NCI-H146 (cell line): ENCODE data around the gene ASTN1.

Experiments used
- DNase-seq: peaks from one replicate; lab custom pipeline; 2025; lab: John Stamatoyannopoulos, UW

Gene ASTN1

DNA sequence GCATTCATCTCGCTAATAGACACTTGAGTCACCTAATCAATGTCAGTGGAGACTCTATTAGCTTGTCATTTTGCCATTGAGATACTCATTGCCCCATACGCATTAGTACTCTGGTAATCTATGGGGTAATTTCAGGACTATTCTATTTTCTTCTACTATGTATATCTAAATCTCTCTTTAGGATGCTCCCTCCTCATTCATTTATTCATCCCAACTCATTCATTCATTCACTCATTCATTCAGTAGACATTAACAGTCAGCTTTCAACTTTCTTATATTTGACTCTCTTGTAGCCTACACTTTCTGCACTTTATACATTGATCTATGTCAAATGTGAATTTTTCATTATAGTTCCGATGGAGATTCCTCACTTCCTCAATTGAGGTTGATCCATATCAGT lies 170.9 kb downstream of the ASTN1 start:
- no peak for DNase-seq

DNA sequence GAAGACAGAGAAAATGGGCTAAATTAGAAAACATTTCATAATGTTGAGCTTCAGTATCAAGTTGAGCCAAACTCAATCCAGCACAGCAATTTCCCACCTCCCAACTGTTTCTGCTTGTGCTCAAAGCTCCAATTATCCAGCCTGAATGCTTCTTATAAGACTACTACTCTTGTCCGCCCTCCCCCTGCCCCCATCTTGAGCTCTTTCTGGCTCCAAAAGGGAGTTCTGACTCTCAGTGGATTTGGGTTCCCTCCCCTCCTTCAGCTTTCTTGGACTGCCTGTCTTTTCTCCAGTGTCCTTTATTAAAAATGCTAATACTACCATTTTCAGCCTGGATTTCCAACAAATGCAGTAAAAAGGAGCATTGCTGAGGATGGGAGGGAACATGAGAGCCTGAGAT lies 174.8 kb downstream of the ASTN1 start:
- no peak for DNase-seq

DNA sequence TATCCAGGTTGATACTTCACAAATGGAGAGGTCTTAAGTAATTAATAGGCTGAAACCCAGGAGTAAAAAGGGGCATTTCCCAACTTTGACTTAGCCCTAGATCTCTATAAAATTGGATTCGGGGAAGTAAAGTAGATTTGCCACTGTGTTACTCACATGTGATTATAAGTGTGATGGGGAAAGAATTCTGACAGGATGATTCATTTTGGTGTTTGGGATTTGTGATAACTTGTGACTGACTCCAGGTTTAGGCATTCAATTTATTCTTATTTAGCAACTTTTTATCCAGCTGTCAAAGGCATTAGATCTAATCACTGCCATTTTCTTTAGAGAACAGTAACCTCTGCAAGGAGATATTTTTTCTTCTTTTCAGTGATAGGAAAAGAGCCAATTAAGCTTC lies 175.5 kb downstream of the ASTN1 start:
- DNase-seq, result no peak

DNA sequence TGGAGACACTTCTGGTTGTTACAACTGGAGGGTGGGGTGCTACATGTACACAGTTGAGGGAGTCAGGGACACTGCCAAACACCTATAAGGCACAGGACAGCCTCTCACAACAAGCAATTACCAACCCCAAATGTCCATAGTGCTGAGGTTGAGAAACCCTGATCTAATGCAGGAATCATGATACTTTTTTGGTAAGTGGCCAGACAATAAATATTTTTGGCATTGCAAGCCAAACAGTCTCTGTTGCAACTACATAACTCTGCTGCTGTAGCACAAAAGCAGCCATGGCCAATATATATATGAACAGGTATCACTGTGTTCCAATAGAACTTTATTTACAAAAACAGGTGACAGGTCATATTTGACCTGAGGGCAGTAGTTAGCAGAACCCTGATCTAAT lies 177.5 kb downstream of the ASTN1 start:
- DNase-seq, result no peak

DNA sequence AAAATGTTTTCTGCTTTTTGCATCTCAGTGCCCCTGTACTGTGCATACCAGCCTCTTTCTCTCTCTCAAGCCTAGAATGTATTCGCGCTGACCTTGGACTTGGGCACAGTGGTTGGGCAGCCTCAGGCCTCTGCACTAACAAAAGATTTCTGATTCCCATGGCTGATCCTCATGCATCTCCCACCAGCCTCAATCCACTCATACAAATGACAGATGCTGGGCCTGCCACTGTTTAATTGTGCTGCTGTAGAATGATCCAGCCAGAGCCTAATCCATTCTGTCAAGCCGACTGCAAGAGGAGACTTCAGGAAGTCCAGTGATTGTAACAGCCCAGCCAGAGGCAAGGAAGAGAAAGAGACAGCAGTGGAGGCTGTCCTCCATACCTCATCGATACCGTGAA lies 180.8 kb downstream of the ASTN1 start:
- no peak for DNase-seq

DNA sequence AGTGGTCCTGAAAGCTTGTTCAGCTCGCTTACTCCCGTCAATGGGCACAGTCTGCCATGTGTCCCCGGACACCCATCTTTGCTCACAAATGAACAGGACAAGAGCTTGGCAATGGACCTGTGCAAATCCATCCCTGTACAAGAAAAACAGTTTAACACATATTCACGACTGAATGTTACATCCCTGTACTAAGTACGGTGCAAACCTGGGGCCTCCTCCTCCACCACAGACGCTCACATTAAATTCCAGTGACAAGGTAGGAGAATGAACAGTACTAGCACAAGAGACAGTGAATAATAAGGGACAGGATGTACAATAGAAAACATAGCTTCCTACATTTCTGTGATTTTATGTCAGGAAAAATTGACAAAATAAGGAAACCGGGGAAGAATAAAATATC lies 187.7 kb downstream of the ASTN1 start:
- no peak for DNase-seq

DNA sequence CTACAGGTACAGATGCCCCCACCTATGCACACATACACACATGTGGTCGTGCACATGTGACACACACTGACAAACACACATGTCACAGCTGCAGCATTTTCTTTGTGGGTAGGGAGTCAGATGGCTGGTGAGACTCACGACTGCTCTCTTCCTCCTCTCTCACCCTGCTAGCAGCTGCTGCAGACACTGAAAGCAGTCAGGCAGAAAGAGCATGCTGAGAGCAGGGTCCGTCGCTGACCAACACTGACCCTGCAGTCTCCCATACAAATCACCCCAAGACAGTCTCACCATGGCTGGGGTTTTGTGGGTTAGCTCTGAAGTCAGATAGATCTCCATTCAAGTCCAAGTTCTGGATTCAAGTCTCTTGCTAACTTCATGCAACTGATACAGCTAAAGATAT lies 188.3 kb downstream of the ASTN1 start:
- no peak for DNase-seq

DNA sequence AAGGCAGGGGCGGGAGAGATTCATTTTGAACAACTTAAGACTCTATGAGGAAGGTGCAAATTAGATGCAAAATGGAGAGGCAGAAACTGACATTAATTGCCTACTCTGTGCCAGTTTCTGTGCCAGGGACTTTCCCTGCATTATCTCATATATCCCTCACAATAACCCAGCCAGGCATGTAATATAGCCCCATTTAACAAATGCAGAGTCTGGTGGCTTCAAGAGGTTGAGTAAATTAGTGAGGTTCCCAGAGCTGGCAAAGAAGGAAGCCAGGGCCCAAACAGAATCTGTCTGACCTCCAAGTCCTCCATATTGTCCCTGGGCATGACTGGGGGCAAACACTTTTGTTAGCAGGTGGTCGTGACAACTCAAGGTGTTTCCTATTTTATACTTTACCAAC lies 199.8 kb downstream of the ASTN1 start:
- DNase-seq, result no peak

DNA sequence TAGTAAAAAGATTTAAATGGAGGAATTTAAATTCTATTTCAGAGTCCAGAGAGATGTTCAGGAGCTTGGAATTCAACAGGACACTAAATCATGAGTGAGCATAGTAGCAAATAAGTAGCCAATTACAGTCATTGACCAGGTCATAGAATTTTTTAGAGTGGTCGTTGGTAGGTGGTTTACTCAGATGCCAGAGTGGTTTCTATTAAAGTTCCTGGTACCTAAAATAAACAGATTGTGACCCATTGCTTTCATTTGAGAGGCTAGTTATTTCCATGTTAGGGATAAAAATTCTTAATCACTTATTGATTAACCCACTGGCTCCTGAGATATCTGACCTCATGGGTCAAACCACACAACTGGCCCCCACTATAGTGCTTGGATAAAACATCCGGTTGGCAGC lies 201.3 kb downstream of the ASTN1 start:
- DNase-seq, result no peak

DNA sequence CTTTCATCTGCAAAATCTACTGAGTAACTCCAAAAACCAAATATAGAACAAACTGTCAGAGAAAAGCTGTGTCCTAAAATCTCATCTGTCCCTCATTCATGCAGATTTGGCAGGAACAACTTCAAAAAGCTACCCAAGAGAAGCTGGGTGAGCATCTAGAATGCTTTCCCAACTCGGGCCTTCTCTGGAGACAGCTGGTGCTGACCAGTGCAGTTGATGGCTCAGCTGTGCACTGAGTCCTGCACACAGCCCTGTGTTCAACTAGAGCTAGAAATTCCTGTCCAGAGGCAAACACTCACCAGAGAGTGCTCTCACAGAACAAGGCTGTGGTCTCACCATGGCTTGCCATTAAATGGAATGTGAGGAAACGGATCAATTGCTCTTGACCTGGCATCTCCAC lies 202.8 kb downstream of the ASTN1 start:
- DNase-seq, result no peak

DNA sequence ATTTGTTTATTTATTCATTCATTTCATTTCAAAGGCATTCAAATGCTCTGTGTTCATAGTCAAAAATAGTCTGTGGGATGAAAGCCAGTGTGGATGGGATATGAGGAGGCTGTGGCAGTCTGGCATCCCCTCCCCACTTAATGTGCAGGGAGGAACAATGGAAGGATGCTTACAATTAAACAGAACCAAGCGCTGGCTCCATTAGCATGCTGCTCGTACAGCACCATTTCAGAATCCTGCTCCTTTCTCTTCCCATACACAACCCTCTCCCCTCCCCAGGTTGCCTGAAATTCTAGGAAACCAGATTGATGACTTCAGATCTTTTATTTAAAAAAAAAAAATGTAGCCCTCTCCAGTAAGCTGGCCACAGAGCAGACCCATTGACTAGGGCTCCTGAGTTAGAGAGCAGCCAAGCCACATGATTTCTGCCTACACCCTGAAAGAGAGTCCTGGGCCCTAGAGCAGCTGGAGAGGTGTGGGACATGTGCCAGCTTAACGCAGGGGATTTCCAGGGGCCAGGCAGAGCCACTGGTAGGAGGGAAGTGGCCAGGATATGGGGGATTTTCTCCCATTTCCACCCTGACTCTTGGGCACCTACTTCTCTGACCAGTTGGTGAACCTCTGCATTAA lies 205.2 kb downstream of the ASTN1 start:
- DNase-seq, result no peak

DNA sequence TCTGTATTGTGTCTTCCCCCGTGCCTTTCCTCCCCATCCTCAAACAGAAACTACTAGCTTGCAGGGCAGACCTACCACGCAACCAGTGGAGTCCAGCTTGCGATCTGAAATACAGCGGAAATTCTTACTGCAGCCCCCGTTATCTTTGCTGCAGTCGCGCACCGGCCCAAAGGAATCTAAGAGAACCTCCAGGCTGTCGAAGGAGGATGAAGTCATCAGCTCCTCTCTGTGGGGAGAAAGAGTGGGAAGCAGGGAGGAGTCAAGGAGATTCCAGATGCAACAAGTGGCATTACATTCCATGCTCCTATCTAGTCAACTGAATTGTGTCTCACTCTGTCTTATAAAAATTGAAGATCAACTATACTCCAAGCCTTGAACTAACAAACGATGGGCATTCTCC lies 206.9 kb downstream of the ASTN1 start:
- DNase-seq, result no peak

DNA sequence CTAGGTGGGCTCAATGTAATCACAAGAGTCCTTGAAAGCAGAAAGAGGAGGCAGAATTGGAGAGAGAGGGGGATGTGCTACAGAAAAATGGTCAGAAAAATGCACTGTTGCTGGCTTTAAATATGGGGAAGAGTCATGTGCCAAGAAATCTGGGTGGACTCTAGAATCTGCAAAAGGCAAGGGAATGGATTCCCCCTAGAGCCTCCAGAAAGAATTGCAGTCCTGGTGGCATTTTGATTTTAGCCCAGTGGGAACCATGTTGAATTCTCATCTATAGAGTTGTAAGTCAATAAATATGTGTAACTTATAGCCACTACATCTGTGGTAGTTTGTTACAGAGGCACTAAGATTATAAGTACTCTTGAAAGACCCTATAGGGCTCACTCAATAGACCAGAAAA lies 210.3 kb downstream of the ASTN1 start:
- no peak for DNase-seq

DNA sequence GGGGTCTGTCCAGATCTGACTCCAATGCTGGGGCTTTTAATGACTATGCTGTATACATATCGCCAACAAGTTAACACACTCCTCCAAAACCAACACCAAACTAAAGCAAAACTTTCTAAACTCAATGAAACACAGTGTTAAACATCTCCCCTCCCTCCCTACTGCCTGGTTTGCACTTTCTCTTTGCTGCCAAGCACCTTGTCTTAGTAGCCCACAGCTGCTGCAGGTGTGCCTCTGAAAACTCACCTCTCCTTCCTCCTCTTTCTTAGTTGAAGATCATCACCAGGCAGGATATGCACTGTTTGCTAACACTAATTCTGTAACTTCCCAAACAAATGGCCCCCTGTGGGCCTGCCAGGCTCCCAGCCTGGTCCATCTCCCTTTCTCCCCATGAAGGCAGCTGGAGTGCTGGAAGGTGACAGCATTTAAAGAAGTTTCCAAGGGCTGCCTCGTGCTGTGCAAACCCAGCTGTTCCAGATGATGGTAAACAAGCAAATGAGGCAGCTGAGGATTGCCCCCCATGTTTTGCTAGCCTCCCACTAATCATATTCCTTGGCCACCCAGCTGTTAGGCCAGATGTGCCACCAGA lies 213.7 kb downstream of the ASTN1 start:
- no peak for DNase-seq

DNA sequence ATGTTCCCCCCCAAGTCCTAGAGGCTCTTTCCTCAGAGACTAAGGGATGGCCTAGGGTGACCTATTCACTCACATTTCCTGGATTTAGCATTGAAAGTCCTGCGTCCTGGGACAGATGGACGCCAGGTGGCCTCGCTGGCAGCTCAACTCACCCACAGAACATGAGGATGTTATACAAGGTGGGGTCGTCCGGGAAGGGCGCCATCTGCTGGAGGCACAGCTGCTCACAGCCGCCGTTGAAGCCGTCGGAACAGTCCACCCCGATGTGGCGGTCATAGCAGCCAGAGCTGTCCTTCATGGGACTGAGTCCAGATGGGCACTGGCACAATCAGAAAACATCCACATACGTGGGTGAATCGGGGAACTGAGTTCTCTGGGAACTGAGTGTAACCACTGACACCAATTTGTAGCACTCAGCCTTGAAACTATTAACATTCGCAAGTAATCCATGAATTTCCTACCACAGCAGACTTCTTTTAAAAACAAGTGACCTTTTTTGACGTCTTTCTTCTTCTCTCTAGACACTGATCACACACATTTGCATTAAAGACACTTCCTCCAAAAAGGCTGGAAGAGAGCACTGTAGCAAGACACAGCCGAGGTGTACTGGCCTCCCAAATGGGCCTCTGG lies 215.4 kb downstream of the ASTN1 start:
- DNase-seq, result peak; percentile 15

DNA sequence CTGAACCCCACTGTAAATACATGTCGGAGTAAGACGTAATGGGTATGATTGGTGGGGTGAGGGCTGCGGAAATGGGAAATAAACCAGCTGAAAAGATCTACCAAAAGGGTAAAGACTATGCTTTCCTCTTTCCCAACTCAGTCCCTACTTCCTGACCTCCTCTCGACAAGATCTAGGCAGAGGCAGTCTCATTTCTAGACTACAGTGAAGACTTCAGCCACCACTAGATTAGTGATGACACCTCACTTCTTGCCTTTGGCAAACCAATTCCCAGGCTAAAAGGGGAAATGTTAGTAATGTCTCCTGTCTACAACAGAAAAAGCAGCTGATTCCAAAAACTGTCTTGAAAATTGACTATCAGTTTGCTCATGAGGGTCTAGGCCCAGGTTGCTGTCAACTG lies 219.9 kb downstream of the ASTN1 start:
- DNase-seq, result no peak

DNA sequence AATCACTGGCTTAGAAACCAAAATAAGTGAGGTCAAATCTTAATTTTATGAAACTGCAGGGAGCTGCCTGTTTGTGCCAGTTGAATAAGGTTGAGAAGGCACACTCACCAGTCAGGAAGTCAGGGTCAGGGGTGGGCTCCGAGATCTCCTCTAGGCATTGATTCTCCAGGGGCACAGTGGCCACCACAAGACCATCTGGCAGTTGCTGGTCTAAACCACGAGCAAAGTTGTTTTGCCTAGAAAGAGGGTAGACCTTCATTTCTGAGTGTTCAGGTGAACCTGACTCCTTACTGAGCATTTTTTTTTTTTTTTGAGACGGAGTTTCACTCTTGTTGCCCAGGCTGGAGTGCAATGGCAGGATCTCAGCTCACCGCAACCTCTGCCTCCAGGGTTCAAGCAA lies 220.7 kb downstream of the ASTN1 start:
- no peak for DNase-seq

DNA sequence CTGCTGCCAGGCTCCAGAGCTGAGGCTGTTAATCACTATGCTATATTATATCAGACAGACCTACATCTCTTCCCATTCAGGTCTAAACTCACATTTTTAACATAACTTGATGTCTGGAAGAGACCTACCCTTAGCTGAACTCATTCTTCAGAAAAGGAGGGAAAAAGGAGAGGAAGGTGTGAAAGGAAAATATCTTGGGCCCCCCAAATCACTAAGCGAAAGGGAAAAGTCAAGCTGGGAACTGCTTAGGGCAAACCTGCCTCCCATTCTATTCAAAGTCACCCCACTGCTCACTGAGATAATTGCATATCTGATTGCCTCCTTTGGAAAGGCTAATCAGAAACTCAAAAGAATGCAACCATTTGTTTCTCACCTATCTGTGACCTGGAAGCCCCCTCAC lies 222.2 kb downstream of the ASTN1 start:
- no peak for DNase-seq

DNA sequence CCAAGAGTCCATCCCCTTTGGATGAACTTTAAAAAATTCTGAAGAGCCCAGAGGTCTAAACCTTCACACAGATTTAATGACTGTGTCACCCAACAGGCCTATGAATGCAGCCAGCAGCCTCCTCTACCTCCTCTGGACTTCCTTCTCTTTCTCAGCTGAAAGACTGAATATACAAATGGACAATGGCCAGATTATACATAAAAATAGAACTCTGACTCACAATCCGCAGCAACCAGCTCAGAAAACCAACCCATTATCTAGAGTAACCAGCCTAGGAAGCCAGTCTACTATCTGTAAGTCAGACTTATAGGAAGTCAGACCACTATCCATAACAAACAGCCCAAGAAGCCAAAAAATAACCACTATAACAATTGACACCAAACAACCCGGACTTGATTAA lies 224.5 kb downstream of the ASTN1 start:
- no peak for DNase-seq

DNA sequence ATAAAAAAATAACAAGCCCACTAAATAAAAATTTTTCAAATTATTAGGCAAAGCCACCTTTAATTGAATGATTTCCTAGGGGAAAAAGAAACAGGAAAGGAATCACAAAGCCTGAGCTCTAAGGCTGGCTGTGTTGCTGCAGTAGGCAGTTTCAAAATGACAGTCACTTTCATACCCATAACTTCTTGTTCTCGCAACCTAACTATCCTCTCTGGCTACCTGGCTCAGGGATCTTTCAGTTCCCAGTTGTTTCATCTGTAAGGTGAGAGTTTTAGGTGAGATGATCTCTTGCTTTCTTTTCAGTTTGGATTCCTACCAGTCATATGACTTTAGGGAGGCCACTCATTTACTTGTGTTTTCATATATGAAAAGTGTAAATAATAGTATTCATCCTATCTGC lies 226.1 kb downstream of the ASTN1 start:
- DNase-seq, result no peak

DNA sequence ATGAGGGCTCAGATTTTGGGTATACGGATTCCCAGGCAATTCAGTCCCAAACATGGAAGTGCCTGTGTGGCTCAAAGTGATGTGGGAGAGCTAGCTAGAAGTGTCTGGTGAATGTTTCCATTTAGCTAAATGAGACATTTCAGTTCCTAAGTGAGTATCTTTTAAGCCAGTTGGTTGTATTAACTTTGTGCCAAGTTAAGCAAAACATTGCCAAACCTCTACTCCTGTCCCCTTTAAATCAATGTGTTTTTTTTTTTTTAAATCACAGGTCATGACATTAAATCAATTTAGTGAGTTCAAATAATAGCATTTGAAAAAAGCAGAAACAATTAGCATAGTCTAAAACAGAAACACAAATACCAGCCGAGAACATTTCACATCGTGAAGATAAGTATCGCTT lies 230.1 kb downstream of the ASTN1 start:
- DNase-seq, result no peak

DNA sequence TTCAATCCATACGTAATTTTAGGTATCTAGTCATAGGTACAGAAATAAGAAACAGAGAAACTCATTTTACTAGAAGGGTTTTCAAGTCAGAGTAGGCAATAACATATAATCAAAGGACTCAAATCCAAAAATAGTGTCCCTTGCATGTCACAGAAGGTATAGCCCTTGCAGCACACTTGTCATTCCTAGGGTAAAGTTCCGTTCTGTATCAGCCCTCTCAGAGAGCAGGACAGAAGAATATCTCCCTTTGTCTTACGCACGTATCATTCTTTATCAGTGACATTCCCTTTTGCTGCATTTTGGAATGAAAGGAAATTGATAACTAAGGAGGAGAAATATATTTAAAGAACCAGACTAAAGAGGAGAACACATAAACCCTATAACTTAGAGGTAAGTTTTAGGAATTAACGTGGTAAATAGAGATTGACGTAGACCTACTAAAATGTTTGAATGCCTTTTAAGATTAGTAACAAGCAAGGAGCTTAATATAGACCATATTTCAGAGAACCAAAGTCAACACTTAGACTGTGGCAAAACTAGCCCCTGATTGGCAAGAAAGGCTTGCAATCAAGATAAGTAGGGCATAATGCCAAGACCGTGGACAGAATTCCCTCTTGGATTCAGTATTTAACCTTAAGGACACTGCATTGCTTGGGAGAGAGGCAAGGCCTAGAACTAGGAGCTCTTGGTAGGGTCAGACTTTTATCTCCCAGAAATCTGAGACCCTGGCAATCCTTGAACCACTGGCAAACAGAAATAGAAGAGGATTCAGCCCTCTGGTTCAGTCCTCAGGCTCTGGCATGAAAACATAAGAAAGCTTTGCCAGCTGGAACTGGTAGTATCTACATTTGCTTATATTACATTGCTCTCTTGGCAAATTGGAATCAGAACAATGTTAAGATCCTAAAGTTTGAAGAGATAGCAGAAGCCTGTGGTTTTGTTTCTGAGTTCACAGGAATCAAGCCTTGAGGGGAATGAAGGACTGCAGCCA lies 232.1 kb downstream of the ASTN1 start:
- DNase-seq, result no peak

DNA sequence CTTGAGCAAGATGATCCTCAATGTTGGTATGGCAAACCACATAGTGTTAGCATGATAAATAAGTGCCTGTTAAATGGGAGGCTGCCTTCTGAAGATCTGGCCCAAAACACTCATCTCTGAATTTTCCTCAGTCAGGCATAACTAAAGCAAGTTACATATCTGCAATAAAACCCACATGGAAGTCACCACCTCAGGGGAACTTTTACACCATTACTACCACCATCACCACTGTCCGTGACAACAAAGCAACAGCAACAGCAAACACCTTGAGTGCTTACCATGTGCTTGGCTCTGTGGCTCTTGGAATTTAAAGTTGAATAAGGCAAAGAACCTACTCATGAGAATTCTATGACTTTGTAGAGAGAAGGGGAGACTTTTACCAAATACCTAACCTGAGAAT lies 233.0 kb downstream of the ASTN1 start:
- DNase-seq, result no peak
